Endometrial microvascular endothelial cells (primary cell): Measurements from ENCODE around the gene STK38L. TPM values are rescaled to one million over a fixed set of nuclear protein-coding genes. Genes with fewer than 3 reads are reported as not detected.

ENCODE experiments used
- in situ Hi-C: cut with HindIII; loops from 2 replicates; pipeline ENCODE4 v1.10.0; 2017; ENCODE audit warnings: low sequenced_read_pairs, low pct_unique_long_range_greater_than_20kb; ENCODE audit errors: inconsistent ontology term
- total RNA-seq: library from RNA; depleted of rRNA; stranded (reverse); fragments of >200 nt; gene quantifications from one replicate; pipeline ENCODE4 v1.2.3, GENCODE V29; 2015; ENCODE audit errors: inconsistent ontology term

The STK38L gene
- 20.3 TPM for total RNA-seq

- in situ Hi-C loops: no loop called here
Measured at GRCh38 chr12:27243804-27244688, at the start of gene STK38L. TSS of gene STK38L (plus strand) at chr12:27244286. CDS start at chr12:27297721, 53,435 bp downstream.

GRCh38 chr12:27194644-27195043, 49.4 kb upstream of the STK38L start:
- in situ Hi-C loops: no loop called here

- in situ Hi-C loops: no loop called here
Measured at GRCh38 chr12:27198036-27198435, 46.0 kb upstream of the STK38L start.

GRCh38 chr12:27199638-27200300, 44.3 kb upstream of the STK38L start:
- in situ Hi-C loops: no loop called here

- in situ Hi-C loops: no loop called here
Measured at GRCh38 chr12:27201169-27201568, 42.9 kb upstream of the STK38L start.

GRCh38 chr12:27206801-27207502, 37.1 kb upstream of the STK38L start:
- in situ Hi-C loops: no loop called here

GRCh38 chr12:27207615-27208413, 36.3 kb upstream of the STK38L start:
- in situ Hi-C loops: no loop called here

GRCh38 chr12:27208414-27208750, 35.7 kb upstream of the STK38L start:
- in situ Hi-C loops: no loop called here

GRCh38 chr12:27209257-27209910, 34.7 kb upstream of the STK38L start:
- in situ Hi-C loops: no loop called here

- in situ Hi-C loops: no loop called here
Measured at GRCh38 chr12:27210187-27210586, 33.9 kb upstream of the STK38L start.

GRCh38 chr12:27212861-27213260, 31.2 kb upstream of the STK38L start:
- in situ Hi-C loops: no loop called here

- in situ Hi-C loops: no loop called here
Measured at GRCh38 chr12:27213304-27213703, 30.8 kb upstream of the STK38L start.

- in situ Hi-C loops: no loop called here
Measured at GRCh38 chr12:27213830-27214787, 30.0 kb upstream of the STK38L start.

- in situ Hi-C loops: no loop called here
Measured at GRCh38 chr12:27217590-27217989, 26.5 kb upstream of the STK38L start.

- in situ Hi-C loops: no loop called here
Measured at GRCh38 chr12:27219693-27220054, 24.4 kb upstream of the STK38L start.

- in situ Hi-C loops: no loop called here
Measured at GRCh38 chr12:27220055-27220987, 23.8 kb upstream of the STK38L start.

GRCh38 chr12:27220988-27221345, 23.1 kb upstream of the STK38L start:
- in situ Hi-C loops: no loop called here
